Measurements from ENCODE around the gene CCDC201. TPM values are rescaled to one million over a fixed set of nuclear protein-coding genes. Genes with fewer than 3 reads are reported as not detected.
"Not testable (repeated sequence)": the region's sequence is repeated elsewhere in the genome, so short reads cannot be mapped to it uniquely, and the experiment has no call there.

Gene CCDC201
- polyA plus RNA-seq, 3 donors: not detected

DNA sequence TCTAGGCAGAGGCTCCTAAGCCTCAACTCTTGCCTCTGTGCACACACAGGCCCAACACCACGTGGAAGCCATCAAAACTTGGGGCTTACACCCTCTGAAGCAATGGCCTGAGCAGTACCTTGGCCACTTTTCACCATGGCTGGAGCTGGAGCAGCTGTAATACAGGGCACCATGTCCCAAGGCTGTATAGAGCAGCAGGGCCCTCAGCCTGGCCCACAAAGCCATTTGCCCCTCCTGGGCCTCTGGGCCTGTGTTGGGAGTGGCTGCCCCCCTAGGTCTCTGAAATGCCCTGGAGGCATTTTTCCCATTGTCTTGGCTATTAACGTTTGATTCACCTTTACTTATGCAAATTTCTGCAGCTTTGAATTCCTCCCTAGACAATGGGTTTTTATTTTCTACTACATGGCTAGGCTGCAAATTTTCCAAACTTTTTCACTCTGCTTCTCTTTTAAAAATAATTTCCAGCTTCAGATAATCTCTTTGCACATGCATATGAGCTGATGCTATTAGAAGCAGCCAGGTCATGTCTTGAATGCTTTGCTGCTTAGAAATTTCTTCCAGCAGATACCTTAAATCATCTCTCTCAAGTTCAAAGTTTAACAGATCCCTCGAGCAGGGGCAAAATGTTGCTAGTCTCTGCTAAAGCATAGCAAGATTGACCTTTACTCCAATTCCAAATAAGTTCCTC is 5.7 kb upstream of the CCDC201 start:
- no peak for DNase-seq (ENCODE audit: low read depth in 3 of 3, low spot score in 2 of 3)

GRCh38 chr7:45876519-45876918 is 3.6 kb upstream of the CCDC201 start:
- no peak for DNase-seq (ENCODE audit: low read depth in 3 of 3, low spot score in 2 of 3)

GRCh38 chr7:45874408-45875131 is 1.7 kb upstream of the CCDC201 start:
- no peak for DNase-seq (ENCODE audit: low read depth in 3 of 3, low spot score in 2 of 3)

- DNase-seq (ENCODE audit: low read depth in 3 of 3, low spot score in 2 of 3): no peak
These were observed 473 bp upstream of the CCDC201 start for GRCh38 chr7:45873355-45873754.

DNA sequence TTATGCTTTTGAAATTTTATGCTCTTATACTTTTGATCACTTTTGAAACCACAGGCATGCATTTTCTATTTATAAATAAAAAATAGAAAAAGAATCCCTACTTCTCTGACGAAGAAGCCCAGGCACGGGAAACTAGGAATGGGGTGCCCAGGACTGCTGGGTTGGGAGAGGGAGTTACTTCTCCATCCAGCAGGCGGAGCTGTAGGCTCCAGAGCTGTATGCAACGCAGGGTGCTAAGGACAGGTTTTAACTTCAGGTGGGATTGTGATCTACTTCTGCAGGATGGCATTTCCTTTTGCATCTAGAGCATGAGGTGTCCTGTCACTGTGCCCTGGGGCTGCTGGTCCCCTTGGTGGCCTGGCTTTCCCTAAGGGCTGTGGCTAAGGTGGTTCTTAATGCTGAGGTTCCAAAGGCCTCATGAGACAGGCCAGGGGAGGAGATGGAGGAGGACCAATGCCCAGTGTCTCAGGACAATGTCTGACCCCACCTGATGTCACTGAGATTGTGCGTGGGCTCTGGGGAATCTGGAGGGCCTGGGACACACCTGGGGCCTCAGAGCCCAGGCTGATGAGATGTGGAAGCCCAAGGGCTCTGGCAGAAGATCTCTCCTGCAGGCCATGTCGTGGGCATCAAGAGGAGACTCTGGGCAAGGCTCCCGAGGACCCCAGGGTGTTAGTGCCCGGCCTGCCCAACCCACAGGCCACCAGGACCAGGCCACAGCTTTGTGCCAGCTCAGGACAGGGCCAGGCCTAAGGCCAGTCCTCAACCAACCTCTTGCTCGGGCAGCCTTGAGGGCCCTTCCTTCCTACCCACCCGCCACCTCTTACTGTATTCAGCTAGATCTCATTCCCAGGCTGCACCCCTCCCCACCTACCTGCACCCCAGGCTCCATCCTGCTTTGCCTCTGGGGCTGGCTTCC is 507 bp downstream of the CCDC201 start:
- no peak for DNase-seq (ENCODE audit: low read depth in 3 of 3, low spot score in 2 of 3)

DNA sequence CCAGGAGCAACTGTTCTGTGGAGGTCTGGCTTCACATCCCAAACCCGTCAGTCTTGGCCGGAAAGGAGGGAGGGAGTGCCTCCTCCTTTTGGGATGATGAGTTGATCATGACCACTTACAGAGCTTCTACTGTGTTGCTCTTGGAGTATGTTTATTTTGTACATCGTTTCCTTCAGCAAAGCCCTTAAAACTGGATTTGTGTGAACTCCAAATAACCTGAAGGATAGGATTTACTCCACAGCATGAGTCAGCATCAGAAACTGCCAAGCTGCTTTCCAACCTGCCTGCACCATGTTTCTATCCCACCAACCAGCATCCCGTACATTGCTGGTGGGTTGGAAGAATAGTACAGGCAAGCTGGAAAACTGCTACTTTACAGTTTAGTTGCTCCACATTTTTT is 3.5 kb downstream of the CCDC201 start:
- no peak for DNase-seq (ENCODE audit: low read depth in 3 of 3, low spot score in 2 of 3)

DNA sequence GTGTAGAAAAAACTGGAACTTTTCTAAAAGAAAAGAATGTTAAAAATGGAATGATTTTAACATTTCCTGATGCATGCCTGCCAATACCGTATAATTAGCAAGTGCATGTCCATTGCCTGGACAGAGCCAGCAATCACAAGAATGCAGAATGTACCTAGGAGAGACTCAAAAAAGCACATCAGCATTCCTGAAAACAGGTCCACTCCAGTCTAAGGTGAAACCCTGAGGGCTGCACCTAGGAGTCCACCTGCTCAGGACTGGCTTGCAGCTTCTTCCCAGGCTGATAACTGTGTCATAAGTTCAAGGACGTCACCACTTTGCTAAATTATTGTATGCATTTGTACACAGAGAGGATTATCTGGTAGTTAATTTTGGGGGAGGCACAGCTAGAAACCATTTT is 5.4 kb downstream of the CCDC201 start:
- DNase-seq (ENCODE audit: low read depth in 3 of 3, low spot score in 2 of 3): no peak

GRCh38 chr7:45865594-45866410 is 7.1 kb downstream of the CCDC201 start:
- DNase-seq (ENCODE audit: low read depth in 3 of 3, low spot score in 2 of 3): no peak

- DNase-seq (ENCODE audit: low read depth in 3 of 3, low spot score in 2 of 3): no peak
These were observed 9.2 kb downstream of the CCDC201 start for GRCh38 chr7:45863715-45864114.

DNA sequence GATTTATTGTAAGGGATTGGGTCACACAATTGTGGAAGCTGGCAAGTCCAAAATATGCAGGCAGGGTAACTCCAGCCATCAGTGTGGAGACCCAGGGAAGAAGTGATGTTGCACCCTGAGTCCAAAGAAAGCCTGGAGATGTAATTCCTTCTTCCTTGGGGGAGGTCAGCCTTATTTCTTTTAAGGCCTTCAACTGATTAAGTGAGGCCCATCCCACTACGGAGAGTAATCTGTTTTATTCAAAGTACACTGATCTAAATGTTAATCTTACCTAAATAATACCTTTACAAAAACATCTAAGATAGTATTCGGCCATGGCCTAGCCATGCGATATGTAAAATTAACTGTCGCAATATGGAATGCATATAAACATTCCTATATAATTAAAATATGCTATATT is 16.0 kb downstream of the CCDC201 start:
- DNase-seq (ENCODE audit: low read depth in 3 of 3, low spot score in 2 of 3): not testable (repeated sequence)

- DNase-seq (ENCODE audit: low read depth in 3 of 3, low spot score in 2 of 3): not testable (repeated sequence)
These were observed 17.2 kb downstream of the CCDC201 start for GRCh38 chr7:45855680-45856079.

DNA sequence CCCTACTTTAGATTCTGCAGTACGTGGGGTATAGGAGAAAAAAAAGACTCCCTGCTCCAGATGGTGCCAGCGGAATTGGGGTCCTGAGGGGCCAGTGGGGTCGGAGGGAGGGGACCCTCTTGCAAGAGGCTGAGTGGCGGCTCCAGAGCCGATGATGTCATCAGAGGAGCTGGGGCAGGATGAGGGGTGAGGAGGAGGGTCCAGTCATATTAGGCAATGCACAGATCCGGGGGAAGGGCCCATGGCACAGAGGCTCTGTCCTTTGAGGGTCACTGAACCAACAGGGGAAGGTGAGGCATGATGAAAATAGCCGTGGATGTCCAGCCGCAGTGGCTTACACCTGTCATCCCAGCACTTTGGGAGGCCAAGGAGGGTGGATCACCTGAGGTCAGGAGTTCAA is 19.4 kb downstream of the CCDC201 start:
- DNase-seq (ENCODE audit: low read depth in 3 of 3, low spot score in 2 of 3): not testable (repeated sequence)

- not testable (repeated sequence) for DNase-seq (ENCODE audit: low read depth in 3 of 3, low spot score in 2 of 3)
These were observed 19.9 kb downstream of the CCDC201 start for GRCh38 chr7:45852984-45853383.

DNA sequence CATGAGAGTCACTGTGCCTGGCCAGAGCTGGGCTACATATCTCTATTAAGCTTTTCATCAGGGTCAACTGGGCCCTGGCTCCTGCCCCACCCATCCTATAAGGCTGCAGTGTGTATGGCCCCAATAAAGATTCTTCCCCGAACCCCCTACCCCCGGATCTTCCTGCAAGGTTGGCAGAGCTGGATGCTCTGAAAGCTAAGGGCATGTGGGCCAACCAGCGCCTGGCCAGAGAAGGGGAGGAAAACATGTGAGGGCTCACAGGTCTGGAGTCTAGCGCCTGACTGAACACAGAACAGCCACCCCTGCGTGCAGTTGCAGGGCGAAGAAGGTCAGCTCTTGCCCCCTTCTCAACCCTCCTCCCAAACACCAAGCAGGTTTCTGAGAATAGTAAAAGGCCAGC is 24.1 kb downstream of the CCDC201 start:
- not testable (repeated sequence) for DNase-seq (ENCODE audit: low read depth in 3 of 3, low spot score in 2 of 3)

DNA sequence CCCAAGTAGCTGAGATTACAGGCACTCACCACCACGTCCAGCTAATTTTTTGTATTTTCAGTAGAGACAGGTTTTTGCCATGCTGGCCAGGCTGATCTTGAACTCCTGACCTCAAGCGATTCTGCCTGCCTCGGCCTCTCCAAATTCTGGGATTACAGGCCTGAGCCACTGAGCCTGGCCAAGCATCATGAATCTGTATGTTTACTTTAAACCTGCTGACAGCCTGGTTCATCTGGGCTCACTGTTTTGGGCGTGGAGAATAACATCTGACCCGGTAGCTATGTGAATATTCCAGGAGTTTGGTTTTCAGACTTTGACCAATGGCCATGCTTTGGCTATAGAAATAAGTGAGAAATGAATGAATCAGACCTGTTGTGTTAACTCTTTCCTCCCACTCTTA is 26.3 kb downstream of the CCDC201 start:
- not testable (repeated sequence) for DNase-seq (ENCODE audit: low read depth in 3 of 3, low spot score in 2 of 3)

DNA sequence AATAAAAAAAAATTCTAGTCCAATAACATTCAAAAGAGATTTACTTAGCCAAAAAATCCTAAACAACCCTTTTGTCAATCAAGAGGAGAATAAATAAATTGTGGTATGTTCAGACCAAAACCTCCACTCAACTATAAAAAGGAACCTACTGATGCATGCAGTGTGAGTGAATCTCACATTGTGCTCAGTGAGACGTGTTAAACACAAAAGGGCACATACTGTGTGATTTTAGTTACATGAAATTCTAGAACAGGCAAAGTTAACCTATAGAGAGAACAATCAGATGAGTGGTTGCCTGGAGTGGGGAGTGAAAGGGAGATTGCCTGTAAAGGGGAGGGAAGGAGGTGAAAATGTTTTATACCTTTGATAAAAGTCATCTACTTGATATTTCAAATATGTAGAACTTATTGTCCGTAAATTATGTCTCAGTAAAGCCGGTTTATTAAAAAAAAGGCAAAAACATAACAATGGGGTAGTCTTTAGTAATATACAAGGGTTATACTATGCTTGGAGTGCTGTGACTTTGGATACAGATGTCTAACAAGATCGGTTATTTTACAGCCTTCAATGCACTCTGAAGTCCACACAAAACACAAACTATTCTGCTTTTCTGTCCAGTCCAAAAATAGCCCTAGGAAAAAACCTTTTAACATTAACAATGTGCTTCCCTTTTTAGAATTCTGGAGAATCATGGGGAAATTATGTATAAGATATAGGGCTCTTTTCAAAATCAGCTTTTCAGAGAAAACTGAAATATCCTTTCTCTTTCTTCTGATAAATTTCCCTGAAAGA is 30.8 kb downstream of the CCDC201 start:
- DNase-seq (ENCODE audit: low read depth in 3 of 3, low spot score in 2 of 3): not testable (repeated sequence)

DNA sequence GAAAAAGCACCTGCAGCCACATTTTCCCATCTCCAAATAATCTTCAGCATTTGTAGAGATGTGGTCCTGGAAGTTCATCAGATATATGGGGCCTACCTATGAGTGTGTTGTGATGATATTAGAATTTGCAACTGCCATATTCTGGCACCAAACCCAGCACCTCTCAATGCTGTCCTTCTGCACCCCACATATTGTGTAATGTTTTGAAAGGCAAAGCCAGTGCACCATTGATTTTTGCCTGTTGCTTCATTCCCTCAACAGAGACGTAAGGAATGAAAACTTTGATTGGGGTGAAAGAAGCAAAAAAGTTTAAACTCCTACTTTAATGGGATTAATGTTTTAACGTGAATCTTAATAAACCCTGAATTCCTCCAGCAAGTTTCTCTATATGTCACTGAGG is 34.0 kb downstream of the CCDC201 start:
- DNase-seq (ENCODE audit: low read depth in 3 of 3, low spot score in 2 of 3): not testable (repeated sequence)

GRCh38 chr7:45832433-45833177 is 40.3 kb downstream of the CCDC201 start:
- DNase-seq (ENCODE audit: low read depth in 3 of 3, low spot score in 2 of 3): not testable (repeated sequence)

GRCh38 chr7:45829846-45830245 is 43.0 kb downstream of the CCDC201 start:
- not testable (repeated sequence) for DNase-seq (ENCODE audit: low read depth in 3 of 3, low spot score in 2 of 3)

Measured in right renal cortex interstitium (tissue), 3 donors.